GM18909 (cell line): ENCODE measurements around the gene NPR1.
"Not testable (repeated sequence)": the region's sequence is repeated elsewhere in the genome, so short reads cannot be mapped to it uniquely, and the experiment has no call there.

Experiments
- ATAC-seq: cut with Tn5 transposase; IDR thresholded peaks from one replicate; pipeline ENCODE4 v1.9.1; 2021; ENCODE audit warnings: mild to moderate bottlenecking; ENCODE audit not compliant: unreplicated experiment, poor library complexity

Gene NPR1

GRCh38 chr1:153678519-153679336 is at the start of gene NPR1:
TSS of gene NPR1 (plus strand) at chr1:153678688. CDS start at chr1:153679109, 421 bp downstream.
- ATAC-seq: no peak

GRCh38 chr1:153629343-153629665 is 49.2 kb upstream of the NPR1 start:
- no peak for ATAC-seq

- ATAC-seq: no peak
Measured at GRCh38 chr1:153629971-153630370, 48.5 kb upstream of the NPR1 start.

- ATAC-seq: no peak
Measured at GRCh38 chr1:153630384-153630783, 48.1 kb upstream of the NPR1 start.

GRCh38 chr1:153631047-153632022 is 47.2 kb upstream of the NPR1 start:
- ATAC-seq: no peak

GRCh38 chr1:153633161-153633753 is 45.2 kb upstream of the NPR1 start:
- peak; percentile 0 for ATAC-seq

GRCh38 chr1:153633754-153634665 is 44.5 kb upstream of the NPR1 start, which contains the start of gene CHTOP:
TSS of gene CHTOP (plus strand) at chr1:153634066. CDS start at chr1:153636589, 2,523 bp downstream.
- ATAC-seq: peak; percentile 91

GRCh38 chr1:153635872-153636271 is 42.6 kb upstream of the NPR1 start:
- no peak for ATAC-seq

GRCh38 chr1:153636312-153636711 is 42.2 kb upstream of the NPR1 start:
- no peak for ATAC-seq

GRCh38 chr1:153638261-153638660 is 40.2 kb upstream of the NPR1 start:
- ATAC-seq: no peak

GRCh38 chr1:153639280-153639679 is 39.2 kb upstream of the NPR1 start:
- no peak for ATAC-seq

- ATAC-seq: not testable (repeated sequence)
Measured at GRCh38 chr1:153640213-153640612, 38.3 kb upstream of the NPR1 start.

GRCh38 chr1:153640861-153641260 is 37.6 kb upstream of the NPR1 start:
- no peak for ATAC-seq

GRCh38 chr1:153642161-153642560 is 36.3 kb upstream of the NPR1 start:
- ATAC-seq: no peak

- ATAC-seq: no peak
Measured at GRCh38 chr1:153643100-153643499, 35.4 kb upstream of the NPR1 start.

- ATAC-seq: no peak
Measured at GRCh38 chr1:153643816-153644215, 34.7 kb upstream of the NPR1 start.

GRCh38 chr1:153646672-153647345 is 31.7 kb upstream of the NPR1 start:
- ATAC-seq: no peak

- ATAC-seq: no peak
Measured at GRCh38 chr1:153647346-153647714, 31.2 kb upstream of the NPR1 start.

GRCh38 chr1:153648000-153648643 is 30.4 kb upstream of the NPR1 start:
- no peak for ATAC-seq
